ENCODE measurements around the gene LRP3.

DNA sequence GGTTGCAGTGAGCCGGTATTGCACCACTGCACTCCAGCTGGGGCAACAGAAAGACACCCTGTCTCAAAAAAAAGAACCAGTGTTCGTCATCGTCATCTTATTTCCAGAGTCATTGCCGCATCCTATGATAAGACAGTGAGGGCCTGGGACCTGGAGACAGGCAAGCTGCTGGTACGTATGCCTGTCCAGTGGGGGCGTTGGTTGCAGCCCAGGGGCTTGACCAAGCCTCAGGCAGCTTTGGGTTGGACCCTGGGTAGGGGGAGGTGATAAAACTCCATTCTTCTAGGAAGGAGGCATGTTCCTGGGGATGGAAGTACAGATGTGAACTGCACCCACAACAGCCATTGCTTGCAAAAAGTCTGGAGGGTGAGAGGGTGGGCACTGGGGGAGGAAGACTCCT lies 46.6 kb upstream of the LRP3 start:
- TF ChIP-seq CREM (IDR thresholded peaks at IDR 0.05) (no peak), CREM (CRISPR knock-in tag; IDR thresholded peaks at IDR 0.05) (no peak), MAX (IDR thresholded peaks at IDR 0.05) (no peak), RFX5 (IDR thresholded peaks at IDR 0.05; ENCODE audit: low read depth, low read length) (no peak), XRCC5 (optimal IDR thresholded peaks at IDR 0.05; ENCODE audit: low read length) (no peak), BHLHE40 (IDR thresholded peaks at IDR 0.05; ENCODE audit: low read length) (no peak)
- TF ChIP-seq, protein P1, sequence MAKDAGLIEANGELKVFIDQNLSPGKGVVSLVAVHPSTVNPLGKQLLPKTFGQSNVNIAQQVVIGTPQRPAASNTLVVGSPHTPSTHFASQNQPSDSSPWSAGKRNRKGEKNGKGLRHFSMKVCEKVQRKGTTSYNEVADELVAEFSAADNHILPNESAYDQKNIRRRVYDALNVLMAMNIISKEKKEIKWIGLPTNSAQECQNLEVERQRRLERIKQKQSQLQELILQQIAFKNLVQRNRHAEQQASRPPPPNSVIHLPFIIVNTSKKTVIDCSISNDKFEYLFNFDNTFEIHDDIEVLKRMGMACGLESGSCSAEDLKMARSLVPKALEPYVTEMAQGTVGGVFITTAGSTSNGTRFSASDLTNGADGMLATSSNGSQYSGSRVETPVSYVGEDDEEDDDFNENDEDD (CRISPR knock-in tag; IDR thresholded peaks at IDR 0.05; ENCODE audit: borderline replicate concordance), result no peak
